ENCODE results near the gene EHMT1. TPM values are rescaled to one million over a fixed set of nuclear protein-coding genes. Genes with fewer than 3 reads are reported as not detected.

The EHMT1 gene
- total and polyA plus RNA-seq, 2 of the 8 experiments (the other 6 are each of a cell fraction or from before 2014, with no cell fraction given), result 95.7 to 163 TPM

- Histone ChIP-seq H2AFZ (ENCODE audit: low read length) (no peak overlapping the region), H3K4me1 (replicated peaks in 1 of 4; ENCODE audit: control insufficient read depth in 3 of 4, insufficient read depth in 4 of 4, low read length in 3 of 4) (peaks cover 0 to 6% (median 0%) of the 10 kb centered on the region in 4 experiments; a peak in 1 of 7 replicates), H3K4ac (replicated peaks; ENCODE audit: insufficient read length, low read depth, low read length) (no peak overlapping the region), H3K27me3 (replicated peaks in 1 of 4; ENCODE audit: control insufficient read depth in 3 of 4, extremely low read depth in 1 of 4, insufficient read depth in 3 of 4, low read length in 3 of 4) (peaks cover 0 to 8% (median 4%) of the 10 kb centered on the region in 4 experiments; a peak in 5 of 7 replicates), H3K4me2 (ENCODE audit: insufficient read depth in 1 of 2, low read depth in 2 of 2, low read length in 2 of 2) (peak overlapping the region; percentile 41 to 56; a peak in 2 of 4 replicates), H3K9me3 (ENCODE audit: insufficient read depth in 2 of 2, low read depth in 1 of 2, low read length in 1 of 2) (peaks cover 6 to 79% of the 10 kb centered on the region in 2 experiments; a peak in 3 of 4 replicates), H3K56ac (replicated peaks; ENCODE audit: insufficient read length, low read depth, low read length) (no peak overlapping the region), H3K9ac (replicated peaks in 1 of 4; ENCODE audit: extremely low read depth in 1 of 4, low read depth in 3 of 4, low read length in 3 of 4) (no peak overlapping the region), H2BK12ac (ENCODE audit: low read depth, low read length) (no peak overlapping the region), H4K20me1 (replicated peaks in 1 of 2; ENCODE audit: control insufficient read depth in 1 of 2, insufficient read depth in 2 of 2, low read length in 2 of 2) (peaks cover 0 to 27% of the 10 kb centered on the region in 2 experiments), H3K4me3 (ENCODE audit: extremely low read depth in 1 of 4, insufficient read depth in 2 of 4, low read depth in 3 of 4, low read length in 4 of 4) (peak overlapping the region in 3 of 4 experiments; percentile 12 to 45 (median 25); a peak in 5 of 8 replicates), H3K14ac (ENCODE audit: insufficient read length) (no peak overlapping the region), H3K36me3 (ENCODE audit: control insufficient read depth in 2 of 4, insufficient read depth in 4 of 4, low read length in 3 of 4) (peaks cover 0 to 4% (median 0%) of the 10 kb centered on the region in 4 experiments; a peak in 1 of 8 replicates), H2AK5ac (ENCODE audit: low read depth, low read length) (no peak overlapping the region), H2BK5ac (ENCODE audit: low read depth, low read length) (no peak overlapping the region), H4K5ac (ENCODE audit: insufficient read length, low read depth, low read length) (no peak overlapping the region), H3K23ac (ENCODE audit: insufficient read length) (no peak overlapping the region), H2BK15ac (ENCODE audit: low read length) (no peak overlapping the region), H3K79me1 (ENCODE audit: low read depth, low read length) (peaks cover 10% of the 10 kb centered on the region; the same call in 1 of the 2 replicates), H3K18ac (ENCODE audit: extremely low read depth, low read length) (no peak overlapping the region), H2BK120ac (replicated peaks; ENCODE audit: low read depth, low read length) (no peak overlapping the region), H4K8ac (ENCODE audit: extremely low read depth, insufficient read depth, low read length) (no peak overlapping the region; the same call in none of the 2 replicates), H2BK20ac (ENCODE audit: low read length) (no peak overlapping the region), H3K27ac (ENCODE audit: low read depth, low read length) (no peak overlapping the region), H3K23me2 (ENCODE audit: low read depth, low read length) (peaks cover 6% of the 10 kb centered on the region), H3K79me2 (ENCODE audit: control insufficient read depth in 1 of 2, insufficient read depth in 2 of 2, low read length in 2 of 2) (no peaks in the 10 kb centered on the region), H4K91ac (replicated peaks; ENCODE audit: insufficient read length, low read length) (no peak overlapping the region)
- ChIA-PET POLR2A (ENCODE audit: partially characterized antibody) (interaction anchor here (0.6 to 1.2 kb wide), 2 partner anchors 10 to 14 kb away, joined by 3 read pairs; no protein-coding TSS in a partner anchor), CTCF (ENCODE audit: partially characterized antibody) (interaction anchor here (0.8 to 1.4 kb wide), 4 partner anchors 11 to 281 kb away, joined by 3 read pairs; no protein-coding TSS in a partner anchor)
- WGBS, 2 experiments (ENCODE audit: extremely low coverage in 1 of 2, insufficient coverage in 1 of 2, insufficient read length in 1 of 2, insufficient replicate concordance in 2 of 2, low coverage in 1 of 2, low lambda C conversion rate in 2 of 2, missing lambda C conversion rate in 1 of 2), result 86% methylated on average over 34 of the region's 47 CpGs; no CpG with 5 or more reads in 1 of the 2 experiments
- no peak for DNase-seq (ENCODE audit: low read depth in 1 of 2, low spot score in 2 of 2)
- no peak for FAIRE-seq
- TF ChIP-seq EP300 (IDR thresholded peaks at IDR 0.05; ENCODE audit: borderline replicate concordance in 1 of 2, low read depth in 2 of 2, low read length in 2 of 2) (no peak), BRCA1 (IDR thresholded peaks at IDR 0.05; ENCODE audit: low read depth, low read length) (no peak), TBP (IDR thresholded peaks at IDR 0.05; ENCODE audit: low read depth, low read length) (no peak), KDM1A (IDR thresholded peaks at IDR 0.05; ENCODE audit: borderline replicate concordance, low read length) (no peak), JUN (IDR thresholded peaks at IDR 0.05; ENCODE audit: low read depth, low read length) (no peak), RNF2 (IDR thresholded peaks at IDR 0.05; ENCODE audit: borderline replicate concordance, low read depth, low read length, missing control alignments, poor library complexity, severe bottlenecking) (no peak), BACH1 (IDR thresholded peaks at IDR 0.05; ENCODE audit: low read length) (no peak), MAX (IDR thresholded peaks at IDR 0.05) (no peak), POU5F1 (IDR thresholded peaks at IDR 0.05; ENCODE audit: low read depth, low read length) (no peak), SIN3A (conservative IDR thresholded peaks at IDR 0.05 in 1 of 2, IDR thresholded peaks at IDR 0.05 in 1 of 2; ENCODE audit: low read depth in 1 of 2, low read length in 2 of 2) (no peak), SUZ12 (IDR thresholded peaks at IDR 0.05; ENCODE audit: low read length) (no peak)
Measured at GRCh38 chr9:137876781-137877386, 258.1 kb downstream of the EHMT1 start.

Data from H1 (cell line).